HG02763 (cell line): ENCODE measurements around the gene NOS2.
"Not testable (repeated sequence)": the region's sequence is repeated elsewhere in the genome, so short reads cannot be mapped to it uniquely, and the experiment has no call there.

Experiments
- ATAC-seq: cut with Tn5 transposase; IDR thresholded peaks from one replicate; pipeline ENCODE4 v1.9.1; 2021; ENCODE audit warnings: mild to moderate bottlenecking, moderate library complexity; ENCODE audit not compliant: unreplicated experiment

NOS2 gene

DNA sequence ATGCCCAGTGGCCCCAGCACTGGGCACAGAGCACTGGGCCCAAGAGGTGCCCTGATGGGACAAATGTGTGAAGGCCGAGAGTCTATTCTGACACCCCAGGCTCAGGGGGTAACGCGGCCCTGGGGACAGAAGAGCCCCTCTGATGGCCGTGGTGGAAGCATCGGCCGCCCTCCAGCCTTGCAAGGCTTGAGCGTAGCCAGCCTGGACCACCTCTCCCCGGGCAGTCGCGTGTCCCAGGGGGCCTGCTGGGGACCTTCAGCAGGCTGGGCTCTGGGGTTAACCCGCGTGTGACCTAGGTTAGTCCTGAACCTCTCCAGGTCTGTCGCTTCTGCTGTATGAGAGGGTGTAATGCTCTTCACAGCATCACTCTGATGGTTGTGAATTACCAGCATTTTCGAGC lies 40.8 kb downstream of the NOS2 start:
- no peak for ATAC-seq

DNA sequence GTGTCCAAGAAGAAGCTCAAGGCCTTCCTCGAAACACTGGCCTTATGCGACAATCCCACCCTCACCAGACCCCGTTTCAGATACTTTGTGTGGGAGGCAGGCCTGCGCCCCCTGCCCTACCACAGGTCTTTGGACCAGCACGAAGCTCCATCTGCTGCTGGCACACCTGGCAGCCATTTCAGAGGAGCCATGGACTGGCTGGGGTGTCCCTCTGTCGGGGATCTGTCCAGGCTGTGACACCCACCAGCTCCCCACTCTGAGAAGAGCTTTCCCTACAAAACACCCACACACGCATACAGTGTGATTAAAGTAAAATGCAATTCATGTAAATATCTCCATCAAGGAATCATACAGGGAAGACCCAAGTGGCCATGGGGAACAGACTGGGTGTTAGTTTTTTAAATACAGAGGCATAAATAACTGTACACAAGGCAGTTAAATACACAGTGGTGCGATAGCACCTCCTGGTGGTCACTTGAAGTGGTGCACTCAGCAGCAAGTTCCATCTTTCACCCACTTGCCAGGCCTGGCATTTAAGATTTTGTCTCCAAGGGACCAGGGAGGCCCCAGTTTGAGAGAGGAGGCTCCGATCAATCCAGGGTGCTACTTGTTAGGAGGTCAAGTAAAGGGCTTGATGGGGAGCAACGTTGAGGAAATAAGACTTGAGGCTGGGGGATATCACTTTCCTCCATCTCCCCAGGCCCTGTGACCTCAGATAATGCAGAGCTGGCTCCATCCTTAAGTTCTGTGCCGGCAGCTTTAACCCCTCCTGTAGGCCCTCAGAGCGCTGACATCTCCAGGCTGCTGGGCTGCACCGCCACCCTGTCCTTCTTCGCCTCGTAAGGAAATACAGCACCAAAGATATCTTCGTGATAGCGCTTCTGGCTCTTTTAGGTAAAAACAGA lies 43.6 kb downstream of the NOS2 start:
- ATAC-seq: no peak

- no peak for ATAC-seq
Measured at GRCh38 chr17:27755706-27756466, 44.4 kb downstream of the NOS2 start.

- ATAC-seq: no peak
Measured at GRCh38 chr17:27754549-27754948, 45.8 kb downstream of the NOS2 start.

- not testable (repeated sequence) for ATAC-seq
Measured at GRCh38 chr17:27753726-27754125, 46.6 kb downstream of the NOS2 start.

DNA sequence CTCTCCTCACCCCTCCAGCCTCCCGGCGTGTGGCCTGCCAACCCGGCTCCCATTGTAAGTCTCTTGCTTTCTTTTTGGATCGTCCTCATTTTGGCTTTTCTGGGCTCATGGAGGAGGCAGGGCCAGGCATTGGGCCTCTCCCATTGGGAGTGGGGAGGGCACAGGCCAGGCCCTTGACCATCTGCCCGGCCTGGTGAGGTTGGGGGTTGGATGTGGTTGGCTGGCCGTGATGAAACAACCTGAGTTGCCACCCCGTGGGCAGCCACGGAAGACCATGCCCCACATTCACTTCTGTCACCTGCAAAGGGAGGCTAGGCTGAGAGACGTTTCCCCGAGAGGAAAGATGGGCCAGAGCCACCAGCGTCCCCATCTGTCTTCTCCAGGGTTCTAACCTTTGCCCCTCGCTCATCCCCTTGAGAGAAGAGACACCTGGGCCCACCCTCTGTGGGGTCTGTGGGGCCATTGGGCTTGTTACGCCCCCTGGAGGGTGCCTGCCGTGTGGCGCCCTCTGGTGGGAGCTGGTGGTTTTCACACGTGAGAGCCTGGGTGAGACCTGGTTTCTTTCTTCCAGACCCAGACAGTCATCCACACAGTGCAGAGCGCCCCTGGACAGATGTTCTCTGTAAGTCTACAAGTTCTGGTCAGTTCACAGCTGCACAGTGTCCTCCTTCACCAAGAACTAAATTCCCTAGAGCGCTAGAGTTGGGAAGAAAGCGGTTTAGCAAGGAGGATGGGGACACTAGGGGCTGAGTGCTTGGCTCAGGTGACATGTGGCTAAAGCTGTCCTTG lies 47.3 kb downstream of the NOS2 start:
- not testable (repeated sequence) for ATAC-seq

DNA sequence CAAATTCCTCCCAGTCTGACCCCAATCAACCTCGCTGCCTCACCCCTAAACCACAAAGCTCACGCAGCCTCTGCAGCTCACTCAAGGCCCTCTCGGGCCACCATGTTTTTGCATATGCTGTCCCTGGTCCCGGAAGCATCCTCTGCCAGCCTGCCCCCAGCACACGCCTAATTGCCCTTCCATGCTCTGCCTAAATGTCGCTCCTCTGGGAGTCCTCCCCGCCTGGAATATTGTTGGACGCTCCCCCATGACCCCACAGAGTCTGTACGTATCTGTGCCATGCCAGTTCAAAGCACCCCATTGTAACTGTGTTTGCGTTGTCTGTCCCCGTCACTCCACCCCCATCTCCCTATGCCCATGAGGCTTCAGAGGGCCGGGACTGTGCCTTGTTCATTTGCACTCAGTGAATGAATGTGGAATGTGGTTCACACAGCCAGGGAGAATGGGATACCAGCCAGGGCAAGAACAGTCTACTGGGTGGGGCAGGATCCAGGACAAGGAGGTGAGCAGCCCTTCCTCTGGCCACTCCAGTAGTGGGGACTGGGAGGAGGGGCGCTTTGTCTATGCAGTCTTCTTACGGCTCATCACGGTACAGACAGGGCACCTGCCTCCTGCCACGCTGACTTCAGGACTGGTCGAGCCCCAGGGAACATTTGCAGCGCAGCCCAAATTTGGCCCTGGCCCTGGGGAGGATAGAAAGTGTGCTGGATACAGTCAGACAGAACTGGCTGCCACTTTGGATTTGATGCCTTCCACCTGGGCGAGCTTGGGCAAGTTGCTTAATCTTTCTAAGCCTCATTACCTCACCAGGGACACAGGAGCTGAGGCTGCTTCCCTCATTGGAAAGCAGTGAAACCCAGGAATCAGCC lies 48.5 kb downstream of the NOS2 start:
- ATAC-seq: no peak

- ATAC-seq: no peak
Measured at GRCh38 chr17:27751166-27751565, 49.2 kb downstream of the NOS2 start.

- not testable (repeated sequence) for ATAC-seq
Measured at GRCh38 chr17:27749562-27750150, 50.7 kb downstream of the NOS2 start.

GRCh38 chr17:27748360-27748825 lies 51.9 kb downstream of the NOS2 start:
- ATAC-seq: no peak

GRCh38 chr17:27747462-27748359 lies 52.6 kb downstream of the NOS2 start:
- ATAC-seq: no peak

DNA sequence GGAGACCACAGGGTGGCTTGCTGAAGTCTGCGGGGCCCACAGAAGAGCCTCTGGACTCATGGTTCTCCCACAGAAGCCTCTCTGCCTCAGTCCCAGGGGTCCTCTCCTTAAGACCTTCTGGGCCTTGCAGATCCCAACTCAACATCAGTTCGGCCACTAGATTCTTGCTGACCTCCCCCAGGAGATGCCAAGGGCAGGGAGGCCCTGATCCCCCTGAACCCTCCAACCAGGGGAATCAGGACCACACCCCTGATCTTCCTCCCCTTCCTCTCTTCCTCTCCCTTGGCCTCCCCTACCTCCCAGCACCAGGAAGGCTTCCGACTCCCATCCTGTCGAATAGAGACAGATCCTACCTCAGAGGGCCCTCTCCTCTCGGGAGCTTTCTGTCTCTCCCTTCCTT lies 53.4 kb downstream of the NOS2 start:
- no peak for ATAC-seq

DNA sequence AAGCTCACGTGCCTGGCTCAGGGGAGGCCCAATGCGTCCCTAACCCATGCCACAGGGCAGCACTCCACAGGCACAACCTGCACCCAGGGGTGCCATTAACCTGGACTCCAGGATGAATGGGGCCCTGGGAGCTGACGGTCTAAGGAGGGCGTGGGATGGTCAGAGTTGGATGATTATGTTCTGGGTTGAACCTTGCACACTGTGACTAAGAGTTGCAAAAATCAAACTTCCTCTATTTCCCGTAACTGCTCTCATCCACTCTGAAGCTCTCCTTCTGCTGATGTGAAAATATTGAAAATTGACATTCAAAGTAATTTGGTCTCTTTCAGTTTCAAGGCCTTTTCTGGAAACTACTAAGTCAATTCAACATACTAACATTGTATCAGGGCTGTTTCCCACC lies 54.0 kb downstream of the NOS2 start:
- not testable (repeated sequence) for ATAC-seq

- not testable (repeated sequence) for ATAC-seq
Measured at GRCh38 chr17:27745207-27745830, 55.0 kb downstream of the NOS2 start.

GRCh38 chr17:27743281-27743885 lies 56.9 kb downstream of the NOS2 start:
- ATAC-seq: no peak

DNA sequence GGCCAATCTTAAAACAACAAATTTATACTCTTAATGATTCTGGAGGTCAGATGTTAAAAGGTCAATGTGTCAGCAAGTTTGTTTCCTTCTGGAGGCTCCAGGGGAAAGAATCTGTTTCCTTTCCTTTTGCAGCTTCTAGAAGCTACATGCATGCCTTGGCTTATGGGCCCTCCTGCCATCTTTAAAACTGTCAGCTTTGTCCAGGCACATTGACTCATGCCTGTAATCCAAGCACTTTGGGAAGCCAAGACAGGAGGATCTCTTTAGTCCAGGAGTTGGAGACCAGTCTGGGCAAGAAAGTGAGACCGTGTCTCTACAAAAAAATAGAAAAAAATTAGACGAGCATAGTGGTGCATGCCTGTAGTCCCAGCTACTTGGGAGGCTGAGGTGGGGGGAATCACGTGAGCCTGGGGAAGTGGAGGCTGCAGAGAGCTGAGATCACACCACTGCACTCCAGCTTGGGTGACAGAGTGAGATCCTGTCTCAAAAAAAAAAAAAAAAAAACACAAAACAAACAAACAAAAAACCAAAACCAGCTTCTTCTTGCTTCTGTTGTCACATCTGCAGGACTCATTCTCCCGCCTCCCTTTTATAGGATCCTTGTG lies 58.3 kb downstream of the NOS2 start:
- ATAC-seq: no peak

DNA sequence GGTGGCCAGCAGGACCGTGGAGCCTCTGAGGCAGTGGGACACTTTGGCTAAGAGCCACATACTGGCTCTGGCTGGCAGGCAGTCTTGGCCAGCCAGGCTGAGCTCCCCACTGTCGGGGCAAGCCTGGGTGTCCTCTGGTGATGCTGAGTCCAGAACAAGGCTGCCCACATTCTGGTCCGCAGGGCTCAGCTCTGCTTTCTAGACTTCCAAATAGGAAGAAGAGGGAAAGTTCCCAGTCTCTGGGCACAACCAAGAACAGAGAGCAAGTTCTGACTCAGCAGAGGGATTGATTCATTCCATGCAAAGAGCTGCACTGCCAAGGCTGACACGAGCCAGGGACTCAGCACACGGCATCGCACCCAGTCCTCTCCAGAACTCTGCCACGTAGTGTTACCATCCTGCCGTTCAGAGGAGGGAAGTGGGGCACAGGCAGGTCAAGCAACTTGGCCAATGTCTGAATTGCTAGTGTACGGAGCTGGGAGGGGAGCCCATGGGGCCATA lies 58.9 kb downstream of the NOS2 start:
- ATAC-seq: no peak
